ENCODE data around the gene NOP14. TPM values are rescaled to one million over a fixed set of nuclear protein-coding genes. Genes with fewer than 3 reads are reported as not detected.

The NOP14 gene
- total RNA-seq, 4 donors from 2014 or later = 8.6 to 43.0 (median 12.8) TPM

DNA sequence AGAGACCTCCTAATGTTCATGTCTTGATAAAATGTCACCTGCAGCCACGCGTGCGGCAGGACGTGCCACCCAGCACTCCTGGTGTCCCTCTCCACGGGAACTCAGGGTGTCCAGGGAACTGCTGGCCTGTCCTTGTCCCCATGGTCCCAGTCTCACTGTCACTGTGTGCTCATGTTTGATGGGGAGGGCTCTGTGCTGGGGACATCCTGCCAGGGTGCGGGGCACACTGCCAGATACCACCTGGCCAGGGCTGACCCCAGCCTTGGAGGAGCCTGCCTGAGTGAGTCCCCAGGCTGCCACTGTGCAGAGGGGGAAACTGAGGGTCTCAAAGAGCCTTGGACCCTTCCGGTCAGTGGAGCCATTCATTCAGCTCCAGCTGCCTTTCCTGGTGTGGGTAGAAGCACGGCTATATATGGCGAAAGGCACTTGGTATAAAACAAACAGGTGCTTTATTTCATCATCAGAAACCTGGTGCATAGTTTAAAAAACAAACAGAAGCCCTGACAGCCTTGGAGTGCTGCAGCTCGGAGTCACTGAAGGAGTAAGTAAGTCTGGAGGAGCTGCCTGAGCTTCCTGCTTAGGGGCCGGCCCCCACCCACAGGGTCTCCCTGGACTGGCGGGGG, 33.0 kb downstream of the NOP14 start:
- H3K4me3 ChIP-seq = no peak overlapping the region
- 71 to 85% methylated on average over 6 to 9 of the region's 12 CpGs for WGBS, 2 donors (ENCODE audit: low coverage in 1 of 2)
- H3K9me3 ChIP-seq = no peaks in the 10 kb centered on the region
- no peak for DNase-seq
- H3K27ac ChIP-seq = peak overlapping the region; percentile 90 to 97 (median 92)
- in situ Hi-C loops (cut with MboI; ENCODE audit: low pct_ligation_motif_present in 1 of 4, low pct_unique_long_range_greater_than_20kb in 1 of 4, low sequenced_read_pairs in 3 of 4) = loop anchor here in 2 of 4 donors (25.0 kb wide), 1 partner anchor 168 kb away; the partner anchor contains the start of gene TNIP2 (in 2 of the 2)
- intact Hi-C loops (cut with DNase I; ENCODE audit: low total_unique reads) = loop anchor here (5.0 kb wide), 2 partner anchors 88 to 168 kb away; partner anchors contain the start of gene ADD1
- no peaks in the 10 kb centered on the region for H3K27me3 ChIP-seq
- TF ChIP-seq POLR2A (IDR thresholded peaks at IDR 0.05) = no peak
- TF ChIP-seq EP300 (IDR thresholded peaks at IDR 0.05; ENCODE audit: low read depth) = no peak
- TF ChIP-seq POLR2AphosphoS5 (IDR thresholded peaks at IDR 0.05) = no peak
- TF ChIP-seq, protein P1, sequence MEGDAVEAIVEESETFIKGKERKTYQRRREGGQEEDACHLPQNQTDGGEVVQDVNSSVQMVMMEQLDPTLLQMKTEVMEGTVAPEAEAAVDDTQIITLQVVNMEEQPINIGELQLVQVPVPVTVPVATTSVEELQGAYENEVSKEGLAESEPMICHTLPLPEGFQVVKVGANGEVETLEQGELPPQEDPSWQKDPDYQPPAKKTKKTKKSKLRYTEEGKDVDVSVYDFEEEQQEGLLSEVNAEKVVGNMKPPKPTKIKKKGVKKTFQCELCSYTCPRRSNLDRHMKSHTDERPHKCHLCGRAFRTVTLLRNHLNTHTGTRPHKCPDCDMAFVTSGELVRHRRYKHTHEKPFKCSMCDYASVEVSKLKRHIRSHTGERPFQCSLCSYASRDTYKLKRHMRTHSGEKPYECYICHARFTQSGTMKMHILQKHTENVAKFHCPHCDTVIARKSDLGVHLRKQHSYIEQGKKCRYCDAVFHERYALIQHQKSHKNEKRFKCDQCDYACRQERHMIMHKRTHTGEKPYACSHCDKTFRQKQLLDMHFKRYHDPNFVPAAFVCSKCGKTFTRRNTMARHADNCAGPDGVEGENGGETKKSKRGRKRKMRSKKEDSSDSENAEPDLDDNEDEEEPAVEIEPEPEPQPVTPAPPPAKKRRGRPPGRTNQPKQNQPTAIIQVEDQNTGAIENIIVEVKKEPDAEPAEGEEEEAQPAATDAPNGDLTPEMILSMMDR (IDR thresholded peaks at IDR 0.05) = no peak
- H3K4me1 ChIP-seq = peaks cover 7 to 39% (median 29%) of the 10 kb centered on the region in 4 donors
- peaks cover 0 to 27% (median 6%) of the 10 kb centered on the region in 4 donors for H3K36me3 ChIP-seq

DNA sequence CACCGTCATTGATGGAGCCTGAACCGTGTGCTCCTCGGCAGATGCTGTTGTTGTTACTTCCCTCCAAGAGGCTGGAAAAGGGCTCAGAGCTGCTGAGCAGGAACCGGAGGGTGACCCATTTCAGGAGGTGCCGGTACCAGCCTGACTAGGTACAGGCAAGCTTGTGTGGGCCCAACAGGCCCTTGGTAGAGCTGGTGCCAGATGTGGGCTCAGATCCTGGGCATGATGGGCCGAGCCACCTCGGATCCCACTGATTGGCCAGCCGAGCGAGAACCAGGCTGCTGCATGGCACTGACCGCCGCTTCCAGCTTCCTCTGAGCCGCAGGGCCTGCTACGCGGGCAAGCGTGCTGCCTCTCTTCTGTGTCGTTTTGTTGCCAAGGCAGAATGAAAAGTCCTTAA, 33.7 kb downstream of the NOP14 start:
- in situ Hi-C loops (cut with MboI; ENCODE audit: low pct_ligation_motif_present in 1 of 4, low pct_unique_long_range_greater_than_20kb in 1 of 4, low sequenced_read_pairs in 3 of 4) (loop anchor here in 2 of 4 donors (25.0 kb wide), 1 partner anchor 167 kb away; the partner anchor contains the start of gene TNIP2 (in 2 of the 2)), intact Hi-C loops (cut with DNase I; ENCODE audit: low total_unique reads) (no loop called here)
- Histone ChIP-seq H3K36me3 (peaks cover 0 to 27% (median 6%) of the 10 kb centered on the region in 4 donors), H3K9me3 (no peaks in the 10 kb centered on the region), H3K27me3 (no peaks in the 10 kb centered on the region), H3K4me3 (no peak overlapping the region), H3K27ac (no peak overlapping the region), H3K4me1 (peaks cover 7 to 39% (median 28%) of the 10 kb centered on the region in 4 donors)
- DNase-seq = no peak
- no peak for TF ChIP-seq POLR2A (IDR thresholded peaks at IDR 0.05)
- TF ChIP-seq EP300 (IDR thresholded peaks at IDR 0.05; ENCODE audit: low read depth) = no peak
- TF ChIP-seq, protein P1 (IDR thresholded peaks at IDR 0.05) = no peak
- no peak for TF ChIP-seq POLR2AphosphoS5 (IDR thresholded peaks at IDR 0.05)
- WGBS, 2 donors (ENCODE audit: low coverage in 1 of 2) = 80 to 91% methylated on average over 1 to 16 of the region's 16 CpGs

DNA sequence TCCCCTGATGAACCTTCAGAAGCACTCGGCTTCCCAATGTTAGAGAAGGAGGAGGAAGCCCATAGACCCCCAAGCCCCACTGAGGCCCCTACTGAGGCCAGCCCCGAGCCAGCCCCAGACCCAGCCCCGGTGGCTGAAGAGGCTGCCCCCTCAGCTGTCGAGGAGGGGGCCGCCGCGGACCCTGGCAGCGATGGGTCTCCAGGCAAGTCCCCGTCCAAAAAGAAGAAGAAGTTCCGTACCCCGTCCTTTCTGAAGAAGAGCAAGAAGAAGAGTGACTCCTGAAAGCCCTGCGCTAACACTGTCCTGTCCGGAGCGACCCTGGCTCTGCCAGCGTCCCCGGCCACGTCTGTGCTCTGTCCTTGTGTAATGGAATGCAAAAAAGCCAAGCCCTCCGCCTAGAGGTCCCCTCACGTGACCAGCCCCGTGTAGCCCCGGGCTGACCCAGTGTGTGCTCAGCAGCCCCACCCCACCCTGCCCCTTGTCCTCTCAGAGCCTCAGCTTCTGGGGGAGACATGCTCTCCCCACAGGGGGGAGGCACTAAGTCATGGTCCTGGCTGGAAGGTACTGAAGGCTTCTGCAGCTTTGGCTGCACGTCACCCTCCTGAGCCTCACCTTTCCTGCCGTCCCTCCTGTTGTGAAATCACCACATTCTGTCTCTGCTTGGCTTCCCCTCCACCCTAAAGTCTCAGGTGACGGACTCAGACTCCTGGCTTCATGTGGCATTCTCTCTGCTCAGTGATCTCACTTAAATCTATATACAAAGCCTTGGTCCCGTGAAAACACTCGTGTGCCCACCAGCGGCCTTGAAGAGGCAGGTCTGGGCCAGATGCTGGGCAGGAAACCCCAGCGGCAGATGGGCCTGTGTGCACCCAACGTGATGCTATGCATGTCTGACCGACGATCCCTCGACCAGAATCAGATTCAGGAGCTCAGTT, 34.7 kb downstream of the NOP14 start:
- H3K36me3 ChIP-seq = peaks cover 0 to 27% (median 6%) of the 10 kb centered on the region in 4 donors

More for the DNA sequence above, 34.7 kb downstream of the NOP14 start:
- Histone ChIP-seq H3K27me3 (no peaks in the 10 kb centered on the region), H3K27ac (no peak overlapping the region), H3K9me3 (no peaks in the 10 kb centered on the region), H3K4me1 (peaks cover 7 to 35% (median 23%) of the 10 kb centered on the region in 4 donors), H3K4me3 (no peak overlapping the region)
- intact Hi-C loops (cut with DNase I; ENCODE audit: low total_unique reads) (no loop called here), in situ Hi-C loops (cut with MboI; ENCODE audit: low pct_ligation_motif_present in 1 of 4, low pct_unique_long_range_greater_than_20kb in 1 of 4, low sequenced_read_pairs in 3 of 4) (loop anchor here in 2 of 4 donors (25.0 kb wide), 1 partner anchor 166 kb away; the partner anchor contains the start of gene TNIP2 (in 2 of the 2))
- 91% methylated on average over 32 of the region's 32 CpGs; no CpG with 5 or more reads in 1 of the 2 donors for WGBS, 2 donors (ENCODE audit: low coverage in 1 of 2)
- no peak for DNase-seq
- TF ChIP-seq POLR2AphosphoS5 (IDR thresholded peaks at IDR 0.05) = no peak
- TF ChIP-seq EP300 (IDR thresholded peaks at IDR 0.05; ENCODE audit: low read depth) = no peak
- TF ChIP-seq, protein P1 (IDR thresholded peaks at IDR 0.05) = no peak
- no peak for TF ChIP-seq POLR2A (IDR thresholded peaks at IDR 0.05)

Measured in transverse colon (tissue), 4 donors.